ENCODE measurements around the gene NUDT2. TPM values are rescaled to one million over a fixed set of nuclear protein-coding genes. Genes with fewer than 3 reads are reported as not detected.

NUDT2 gene
- 22.5 to 26.7 TPM (median 25.4 TPM) in 5 replicates for total RNA-seq (2022; extraction: Qiagen RNA extraction)

DNA sequence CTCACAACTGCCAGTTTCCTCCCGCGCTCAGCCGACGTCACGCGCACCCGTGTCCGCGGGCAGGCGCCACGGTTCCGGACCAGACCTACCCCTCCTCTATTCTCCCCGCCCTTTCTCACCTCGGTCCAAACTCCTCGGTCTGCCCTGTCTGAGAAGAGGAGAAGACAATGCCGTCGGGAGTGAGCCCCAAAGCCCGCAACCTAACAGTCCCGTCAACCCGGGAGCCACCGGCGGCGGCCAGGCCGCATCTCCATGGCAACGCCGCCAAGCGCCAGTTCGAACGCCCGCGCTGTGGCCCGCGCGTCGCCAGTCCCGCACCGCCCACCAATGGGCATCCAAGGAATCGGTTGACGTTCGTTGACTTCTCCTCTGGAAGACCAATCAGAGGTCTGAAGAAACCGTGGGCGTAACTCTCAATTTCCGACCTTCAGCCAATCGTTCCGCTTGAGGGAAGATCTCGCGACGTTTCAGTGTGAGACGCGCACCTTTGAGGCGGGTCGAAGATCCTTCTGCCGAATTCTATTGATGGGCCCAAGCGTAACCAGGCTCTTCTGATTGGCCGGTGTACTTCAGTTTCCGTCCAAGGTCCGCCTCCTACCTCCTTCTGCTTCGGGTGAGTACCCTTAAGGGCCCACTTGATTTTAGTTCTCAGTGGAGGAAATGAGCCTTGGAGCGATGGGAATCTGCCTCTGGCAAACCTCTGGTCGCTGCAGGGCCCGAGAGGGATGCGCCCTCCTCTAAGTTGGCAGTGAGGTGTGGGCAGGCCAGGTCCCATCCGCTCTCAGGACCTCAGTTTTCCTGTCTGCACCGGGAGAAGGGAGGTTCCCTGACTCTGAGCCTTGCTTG is at the start of gene NUDT2, which contains the start of gene KIF24:
TSS of gene NUDT2 (plus strand) at position 583 of the 846 bp plus-strand sequence. CDS start 9,471 bp downstream, outside the sequence.
TSS of gene KIF24 (minus strand) at position 282 of the 846 bp plus-strand sequence. CDS start 17,922 bp downstream, outside the sequence.

DNA sequence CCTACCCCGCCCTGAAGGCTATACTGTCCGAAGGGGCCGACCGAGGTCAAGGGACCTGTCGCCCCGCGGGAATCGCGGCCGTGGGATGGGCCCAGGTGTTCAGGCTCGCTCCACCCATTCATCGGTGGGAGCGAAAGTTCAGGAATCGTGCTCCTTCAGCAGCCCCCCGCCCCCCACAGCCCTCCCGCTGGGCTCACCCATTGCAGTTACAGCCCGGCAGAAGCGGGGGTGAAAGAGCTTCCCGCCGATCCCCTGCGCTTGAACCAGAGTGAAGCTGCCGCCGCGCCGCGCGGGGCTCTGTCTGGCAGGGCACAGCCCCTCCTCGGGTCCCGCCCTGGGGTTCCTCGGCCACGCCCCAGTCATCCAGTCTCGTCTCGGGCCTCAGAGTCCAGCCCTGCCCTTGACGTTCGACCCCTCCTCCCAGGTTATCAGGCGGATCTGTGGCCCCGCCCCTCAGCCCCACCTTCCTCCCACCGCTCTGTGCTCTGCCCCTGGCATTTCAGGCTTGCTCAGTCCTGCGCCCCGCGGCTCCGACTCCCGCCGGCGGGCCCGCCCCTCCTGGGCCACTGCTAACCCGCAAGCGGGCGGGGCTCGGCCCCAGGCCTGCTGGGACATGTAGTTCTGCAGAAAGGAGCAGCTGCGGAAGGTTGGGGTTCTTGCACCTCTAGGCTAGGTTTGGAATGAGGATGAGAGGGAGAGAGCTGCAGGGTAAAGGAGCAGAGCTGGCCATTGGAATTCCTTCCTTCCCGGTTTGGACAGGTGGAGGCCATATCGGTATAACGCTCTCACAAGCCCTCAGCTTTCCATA is 47.4 kb downstream of the NUDT2 start, which contains the start of gene MYORG:
TSS of gene MYORG (minus strand) at position 303 of the 808 bp plus-strand sequence. CDS start 3,955 bp downstream, outside the sequence.

Other genes starting within 250 kb of the NUDT2 start
- 34.1 to 42.4 TPM (median 39.2 TPM) in 5 replicates for gene DCAF12, start 202.9 kb upstream of the NUDT2 start, total RNA-seq (2022; extraction: Qiagen RNA extraction)
- gene UBAP1, start 150.5 kb upstream of the NUDT2 start, total RNA-seq (2022; extraction: Qiagen RNA extraction): 45.8 to 53.4 TPM (median 48.7 TPM) in 5 replicates
- 2.7 to 3.7 TPM (median 3.4 TPM) in 5 replicates for gene KIF24, start 301 bp upstream of the NUDT2 start, total RNA-seq (2022; extraction: Qiagen RNA extraction)
- 4.1 to 6.9 TPM (median 6.3 TPM) in 5 replicates for gene MYORG, start 47.3 kb downstream of the NUDT2 start, total RNA-seq (2022; extraction: Qiagen RNA extraction)
- 15.7 to 18.8 TPM (median 17.7 TPM) in 5 replicates for gene FAM219A, start 129.0 kb downstream of the NUDT2 start, total RNA-seq (2022; extraction: Qiagen RNA extraction)
- gene DNAI1, start 129.2 kb downstream of the NUDT2 start, total RNA-seq (2022; extraction: Qiagen RNA extraction): 0.23 to 0.64 TPM (median 0.45 TPM) in 4 of 5 replicates, not detected in the other
- gene ENHO, start 193.4 kb downstream of the NUDT2 start, total RNA-seq (2022; extraction: Qiagen RNA extraction): 1.2 to 2.9 TPM (median 2.3 TPM) in 5 replicates